ENCODE measurements around the gene MPV17L.
A peak's percentile ranks its signal among the peaks of the same experiment; 100 is the strongest.
"Not testable (repeated sequence)": the region's sequence is repeated elsewhere in the genome, so short reads cannot be mapped to it uniquely, and the experiment has no call there.

The MPV17L gene

DNA sequence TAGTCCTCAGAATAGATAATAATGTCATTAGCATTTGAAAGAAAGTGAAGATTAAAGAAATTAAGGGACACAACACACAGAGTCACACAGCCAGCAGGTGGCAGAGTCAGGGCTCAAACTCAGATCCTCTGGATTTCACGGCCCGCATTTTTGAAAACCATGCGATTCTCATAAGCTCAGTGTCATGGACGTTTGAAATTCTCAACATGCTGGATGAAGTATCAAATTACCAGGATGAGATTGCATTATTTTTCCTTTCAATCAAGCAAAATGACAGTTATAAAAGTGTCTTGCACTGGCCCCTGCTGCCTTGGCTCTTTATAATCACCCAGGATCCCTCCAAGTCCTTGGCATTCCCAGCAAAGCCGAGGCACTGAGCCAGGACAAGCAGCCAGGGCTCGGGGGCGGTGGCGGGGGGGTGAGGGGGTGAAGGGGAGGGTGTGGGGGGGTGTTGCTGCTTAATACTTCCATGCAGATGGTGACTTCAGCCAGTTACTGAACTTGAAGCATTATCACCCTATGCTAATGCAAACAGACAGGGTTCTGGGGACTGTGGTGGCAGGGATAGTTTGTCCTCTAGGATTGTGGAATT is 32.2 kb downstream of the MPV17L start:
- Histone ChIP-seq H4K20me1 (ENCODE audit: insufficient read depth, low read length) (no peaks in the 10 kb centered on the region), H3K27me3 (ENCODE audit: insufficient read depth, low read length, poor library complexity) (no peaks in the 10 kb centered on the region), H3K9ac (ENCODE audit: low read depth, low read length) (no peak overlapping the region), H3K4me2 (ENCODE audit: insufficient read depth, low read length) (no peak overlapping the region), H3K9me3 (ENCODE audit: insufficient read depth, low read length, severe bottlenecking) (no peaks in the 10 kb centered on the region), H3K4me3 (ENCODE audit: low read depth in 1 of 2, low read length in 2 of 2) (no peak overlapping the region), H3K79me2 (ENCODE audit: insufficient read depth, low read length) (no peaks in the 10 kb centered on the region), H3K4me1 (ENCODE audit: insufficient read depth, low read length) (no peaks in the 10 kb centered on the region), H3K36me3 (ENCODE audit: insufficient read depth, low read length) (no peaks in the 10 kb centered on the region), H3K27ac (ENCODE audit: low read length) (no peak overlapping the region), H2AFZ (ENCODE audit: low read depth, low read length) (no peak overlapping the region)
- TF ChIP-seq EZH2 (IDR thresholded peaks at IDR 0.05; ENCODE audit: borderline replicate concordance, low read depth, low read length, severe bottlenecking) = no peak
- TF ChIP-seq, protein P1, sequence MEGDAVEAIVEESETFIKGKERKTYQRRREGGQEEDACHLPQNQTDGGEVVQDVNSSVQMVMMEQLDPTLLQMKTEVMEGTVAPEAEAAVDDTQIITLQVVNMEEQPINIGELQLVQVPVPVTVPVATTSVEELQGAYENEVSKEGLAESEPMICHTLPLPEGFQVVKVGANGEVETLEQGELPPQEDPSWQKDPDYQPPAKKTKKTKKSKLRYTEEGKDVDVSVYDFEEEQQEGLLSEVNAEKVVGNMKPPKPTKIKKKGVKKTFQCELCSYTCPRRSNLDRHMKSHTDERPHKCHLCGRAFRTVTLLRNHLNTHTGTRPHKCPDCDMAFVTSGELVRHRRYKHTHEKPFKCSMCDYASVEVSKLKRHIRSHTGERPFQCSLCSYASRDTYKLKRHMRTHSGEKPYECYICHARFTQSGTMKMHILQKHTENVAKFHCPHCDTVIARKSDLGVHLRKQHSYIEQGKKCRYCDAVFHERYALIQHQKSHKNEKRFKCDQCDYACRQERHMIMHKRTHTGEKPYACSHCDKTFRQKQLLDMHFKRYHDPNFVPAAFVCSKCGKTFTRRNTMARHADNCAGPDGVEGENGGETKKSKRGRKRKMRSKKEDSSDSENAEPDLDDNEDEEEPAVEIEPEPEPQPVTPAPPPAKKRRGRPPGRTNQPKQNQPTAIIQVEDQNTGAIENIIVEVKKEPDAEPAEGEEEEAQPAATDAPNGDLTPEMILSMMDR (IDR thresholded peaks at IDR 0.05; ENCODE audit: borderline replicate concordance, extremely low read depth, low read length, poor library complexity, severe bottlenecking) = peak; percentile 56
- DNase-seq = peak; percentile 11
- ATAC-seq (ENCODE audit: insufficient read depth, low read depth) = no peak

DNA sequence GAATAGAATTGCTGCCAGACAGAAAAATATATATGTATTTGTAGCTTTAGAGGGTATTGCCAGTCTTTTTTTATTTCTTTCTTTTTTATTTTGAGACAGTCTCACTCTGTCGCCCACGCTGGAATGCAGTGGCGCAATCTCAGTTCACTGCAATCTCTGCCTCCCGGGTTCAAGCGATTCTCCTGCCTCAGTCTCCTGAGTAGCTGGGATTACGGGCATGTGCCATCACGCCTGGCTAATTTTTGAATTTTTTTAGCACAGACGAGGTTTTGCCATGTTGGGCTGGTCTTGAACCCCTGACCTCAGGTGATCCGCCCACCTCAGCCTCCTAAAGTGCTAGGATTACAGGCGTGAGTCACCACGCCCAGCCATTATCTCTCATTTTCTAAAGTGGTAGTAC is 35.3 kb downstream of the MPV17L start:
- H3K9ac ChIP-seq (ENCODE audit: low read depth, low read length); H3K9me3 ChIP-seq (ENCODE audit: insufficient read depth, low read length, severe bottlenecking); H3K36me3 ChIP-seq (ENCODE audit: insufficient read depth, low read length); H3K27me3 ChIP-seq (ENCODE audit: insufficient read depth, low read length, poor library complexity); H3K4me1 ChIP-seq (ENCODE audit: insufficient read depth, low read length); H4K20me1 ChIP-seq (ENCODE audit: insufficient read depth, low read length); H3K4me3 ChIP-seq (ENCODE audit: low read depth in 1 of 2, low read length in 2 of 2); H3K4me2 ChIP-seq (ENCODE audit: insufficient read depth, low read length); H3K27ac ChIP-seq (ENCODE audit: low read length); H2AFZ ChIP-seq (ENCODE audit: low read depth, low read length); H3K79me2 ChIP-seq (ENCODE audit: insufficient read depth, low read length); ATAC-seq (ENCODE audit: insufficient read depth, low read depth); DNase-seq: not testable (repeated sequence)

DNA sequence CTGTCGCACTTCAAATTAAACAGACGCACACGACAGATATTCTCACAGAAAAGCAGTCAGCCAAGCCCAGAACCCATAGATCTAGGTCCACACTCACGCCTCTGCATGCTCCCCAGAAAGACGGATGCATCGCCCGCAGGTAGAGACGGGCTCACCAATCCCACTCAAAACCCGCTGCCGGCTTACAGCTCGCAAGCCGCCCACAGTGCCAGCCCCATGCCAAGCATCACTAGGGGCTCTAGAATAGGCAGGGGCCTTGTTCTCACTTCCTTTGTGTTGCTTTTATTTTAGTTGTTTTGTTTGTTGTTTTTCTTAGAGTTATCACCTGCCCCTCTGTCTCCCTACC is 38.5 kb downstream of the MPV17L start:
- Histone ChIP-seq H2AFZ (ENCODE audit: low read depth, low read length) (no peak overlapping the region), H3K9me3 (ENCODE audit: insufficient read depth, low read length, severe bottlenecking) (no peaks in the 10 kb centered on the region), H3K4me1 (ENCODE audit: insufficient read depth, low read length) (no peaks in the 10 kb centered on the region), H3K4me2 (ENCODE audit: insufficient read depth, low read length) (no peak overlapping the region), H3K9ac (ENCODE audit: low read depth, low read length) (no peak overlapping the region), H4K20me1 (ENCODE audit: insufficient read depth, low read length) (no peaks in the 10 kb centered on the region), H3K79me2 (ENCODE audit: insufficient read depth, low read length) (no peaks in the 10 kb centered on the region), H3K27me3 (ENCODE audit: insufficient read depth, low read length, poor library complexity) (no peaks in the 10 kb centered on the region), H3K27ac (ENCODE audit: low read length) (no peak overlapping the region), H3K36me3 (ENCODE audit: insufficient read depth, low read length) (no peaks in the 10 kb centered on the region), H3K4me3 (ENCODE audit: low read depth in 1 of 2, low read length in 2 of 2) (no peak overlapping the region)
- no peak for DNase-seq
- no peak for ATAC-seq (ENCODE audit: insufficient read depth, low read depth)
- TF ChIP-seq, protein P1 (IDR thresholded peaks at IDR 0.05; ENCODE audit: borderline replicate concordance, extremely low read depth, low read length, poor library complexity, severe bottlenecking) = no peak
- no peak for TF ChIP-seq EZH2 (IDR thresholded peaks at IDR 0.05; ENCODE audit: borderline replicate concordance, low read depth, low read length, severe bottlenecking)

DNA sequence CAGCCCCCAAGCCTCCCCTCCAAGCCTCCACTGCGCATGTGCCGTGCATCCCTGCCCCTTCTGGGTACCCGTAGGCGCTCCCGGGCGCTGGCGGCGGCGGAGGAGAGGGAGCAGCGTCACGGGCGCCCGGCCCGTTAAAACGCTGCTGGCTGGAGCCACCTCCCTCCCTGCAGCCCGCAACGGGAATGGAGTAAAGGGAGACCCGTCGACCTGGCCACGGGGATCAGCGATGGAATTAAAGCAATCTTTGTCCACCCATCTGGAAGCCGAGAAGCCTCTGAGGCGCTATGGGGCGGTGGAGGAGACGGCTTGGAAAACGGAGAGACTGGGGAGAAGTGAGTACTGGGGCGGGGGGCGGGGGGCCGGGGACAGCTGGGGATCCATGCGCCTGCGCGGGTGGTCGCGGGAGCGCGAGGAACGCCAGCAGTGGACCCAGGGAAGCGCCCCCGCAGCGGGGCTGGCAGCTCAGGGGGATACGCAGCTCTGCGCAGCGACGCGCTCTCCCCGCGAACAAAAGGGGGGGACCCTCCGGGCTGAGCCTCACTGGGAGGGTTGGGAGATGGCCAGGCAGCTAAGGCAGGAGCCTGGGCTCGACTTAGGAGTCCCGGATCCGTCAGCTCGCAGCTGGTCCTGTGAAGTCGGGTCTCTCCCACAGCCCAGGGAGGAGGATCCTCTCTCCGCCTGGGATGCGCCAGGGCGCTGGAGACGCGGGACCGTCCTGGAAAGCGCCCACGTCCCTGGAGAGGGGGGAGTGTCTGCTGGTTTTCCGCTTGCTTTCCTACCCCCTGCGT is 39.1 kb downstream of the MPV17L start, which contains the start of gene BMERB1:
BMERB1 (plus strand) TSS at position 164 of the 791 bp plus-strand sequence; CDS start at position 230, 66 bp downstream.
- Histone ChIP-seq H3K4me2 (ENCODE audit: insufficient read depth, low read length) (no peak within 1 kb of the TSS), H2AFZ (ENCODE audit: low read depth, low read length) (no peak within 1 kb of the TSS)

More for the DNA sequence above, 39.1 kb downstream of the MPV17L start, which contains the start of gene BMERB1:
- Histone ChIP-seq H3K9me3 (ENCODE audit: insufficient read depth, low read length, severe bottlenecking) (no peaks in the 10 kb centered on the region), H4K20me1 (ENCODE audit: insufficient read depth, low read length) (no peaks in the 10 kb centered on the region), H3K79me2 (ENCODE audit: insufficient read depth, low read length) (no peaks in the 10 kb centered on the region), H3K4me1 (ENCODE audit: insufficient read depth, low read length) (no peaks in the 10 kb centered on the region), H3K36me3 (ENCODE audit: insufficient read depth, low read length) (no peaks in the 10 kb centered on the region), H3K27me3 (ENCODE audit: insufficient read depth, low read length, poor library complexity) (peaks cover 4% of the 10 kb centered on the region), H3K9ac (ENCODE audit: low read depth, low read length) (no peak within 1 kb of the TSS), H3K4me3 (ENCODE audit: low read depth in 1 of 2, low read length in 2 of 2) (no peak within 1 kb of the TSS), H3K27ac (ENCODE audit: low read length) (no peak within 1 kb of the TSS)
- ATAC-seq (ENCODE audit: insufficient read depth, low read depth) (no peak), DNase-seq (no peak)
- TF ChIP-seq, protein P1 (IDR thresholded peaks at IDR 0.05; ENCODE audit: borderline replicate concordance, extremely low read depth, low read length, poor library complexity, severe bottlenecking) = no peak
- no peak for TF ChIP-seq EZH2 (IDR thresholded peaks at IDR 0.05; ENCODE audit: borderline replicate concordance, low read depth, low read length, severe bottlenecking)
